Measurements from ENCODE around the gene GABRA5.
"Not testable (repeated sequence)": the region's sequence is repeated elsewhere in the genome, so short reads cannot be mapped to it uniquely, and the experiment has no call there.

Gene GABRA5

GRCh38 chr15:26892182-26892518 lies 25.3 kb downstream of the GABRA5 start:
- Histone ChIP-seq H3K4me1 (no peaks in the 10 kb centered on the region), H3K9me3 (ENCODE audit: control insufficient read depth, low read length) (no peaks in the 10 kb centered on the region), H3K27me3 (ENCODE audit: control insufficient read depth, insufficient read depth, low read length) (no peaks in the 10 kb centered on the region), H3K27ac (no peak overlapping the region), H3K4me2 (ENCODE audit: low read length) (peak overlapping the region; percentile 65), H3K36me3 (ENCODE audit: control insufficient read depth, insufficient read depth, low read length) (no peaks in the 10 kb centered on the region), H3K79me2 (no peaks in the 10 kb centered on the region), H3K9ac (no peak overlapping the region), H3K4me3 (ENCODE audit: low read depth, low read length) (no peak overlapping the region), H2AFZ (no peak overlapping the region)
- no peak for TF ChIP-seq CTCF (IDR thresholded peaks at IDR 0.05)

GRCh38 chr15:26892678-26893077 lies 25.8 kb downstream of the GABRA5 start:
- H3K27ac ChIP-seq, result no peak overlapping the region
- H3K36me3 ChIP-seq (ENCODE audit: control insufficient read depth, insufficient read depth, low read length), result no peaks in the 10 kb centered on the region
- H3K27me3 ChIP-seq (ENCODE audit: control insufficient read depth, insufficient read depth, low read length), result no peaks in the 10 kb centered on the region
- H3K9ac ChIP-seq, result no peak overlapping the region
- H3K4me3 ChIP-seq (ENCODE audit: low read depth, low read length), result no peak overlapping the region
- no peaks in the 10 kb centered on the region for H3K79me2 ChIP-seq
- no peak overlapping the region for H2AFZ ChIP-seq
- no peaks in the 10 kb centered on the region for H3K4me1 ChIP-seq
- H3K4me2 ChIP-seq (ENCODE audit: low read length), result no peak overlapping the region
- no peaks in the 10 kb centered on the region for H3K9me3 ChIP-seq (ENCODE audit: control insufficient read depth, low read length)
- no peak for TF ChIP-seq CTCF (IDR thresholded peaks at IDR 0.05)

- no peaks in the 10 kb centered on the region for H3K27me3 ChIP-seq (ENCODE audit: control insufficient read depth, insufficient read depth, low read length)
- no peaks in the 10 kb centered on the region for H3K36me3 ChIP-seq (ENCODE audit: control insufficient read depth, insufficient read depth, low read length)
- H3K9ac ChIP-seq, result no peak overlapping the region
- no peak for TF ChIP-seq CTCF (IDR thresholded peaks at IDR 0.05)
- no peak overlapping the region for H3K4me3 ChIP-seq (ENCODE audit: low read depth, low read length)
- H3K4me1 ChIP-seq, result no peaks in the 10 kb centered on the region
- no peak overlapping the region for H3K27ac ChIP-seq
- H3K79me2 ChIP-seq, result no peaks in the 10 kb centered on the region
- H2AFZ ChIP-seq, result no peak overlapping the region
- no peaks in the 10 kb centered on the region for H3K9me3 ChIP-seq (ENCODE audit: control insufficient read depth, low read length)
- no peak overlapping the region for H3K4me2 ChIP-seq (ENCODE audit: low read length)
Observed at GRCh38 chr15:26893351-26894065, 26.6 kb downstream of the GABRA5 start.

- H3K9me3 ChIP-seq (ENCODE audit: control insufficient read depth, low read length), result no peaks in the 10 kb centered on the region
- no peak for TF ChIP-seq CTCF (IDR thresholded peaks at IDR 0.05)
- no peak overlapping the region for H3K4me3 ChIP-seq (ENCODE audit: low read depth, low read length)
- no peaks in the 10 kb centered on the region for H3K79me2 ChIP-seq
- H3K27me3 ChIP-seq (ENCODE audit: control insufficient read depth, insufficient read depth, low read length), result no peaks in the 10 kb centered on the region
- no peaks in the 10 kb centered on the region for H3K36me3 ChIP-seq (ENCODE audit: control insufficient read depth, insufficient read depth, low read length)
- H3K9ac ChIP-seq, result no peak overlapping the region
- no peak overlapping the region for H3K4me2 ChIP-seq (ENCODE audit: low read length)
- H3K4me1 ChIP-seq, result no peaks in the 10 kb centered on the region
- H2AFZ ChIP-seq, result no peak overlapping the region
- no peak overlapping the region for H3K27ac ChIP-seq
Observed at GRCh38 chr15:26894181-26894580, 27.3 kb downstream of the GABRA5 start.

- not testable (repeated sequence) for H3K4me2 ChIP-seq (ENCODE audit: low read length); H3K36me3 ChIP-seq (ENCODE audit: control insufficient read depth, insufficient read depth, low read length); H3K79me2 ChIP-seq; H2AFZ ChIP-seq; H3K4me1 ChIP-seq; H3K27ac ChIP-seq; H3K9ac ChIP-seq; H3K9me3 ChIP-seq (ENCODE audit: control insufficient read depth, low read length); H3K27me3 ChIP-seq (ENCODE audit: control insufficient read depth, insufficient read depth, low read length); H3K4me3 ChIP-seq (ENCODE audit: low read depth, low read length)
Observed at GRCh38 chr15:26895346-26895745, 28.5 kb downstream of the GABRA5 start.

All from parathyroid adenoma (tissue), 2 donors.